Stomach (tissue), 4 donors: ENCODE results near the gene GABRG3.

ENCODE experiments used
- CTCF ChIP-seq, 7 experiments: fragments of 450-650 bp in 4 of 7; fragments of 200-600 bp in 3 of 7; sonication (generic) in 3 of 7; IDR thresholded peaks; one replicate each; pipeline ENCODE4 v1.5.1; 2016 to 2019; ENCODE audit warnings: antibody characterized with exemption in 7 of 7, control low read depth in 2 of 7, mild to moderate bottlenecking in 1 of 7
- POLR2A ChIP-seq, 4 donors: fragments of 450-650 bp; IDR thresholded peaks; one replicate each; pipeline ENCODE4 v1.6.1; 2016; ENCODE audit warnings: antibody characterized with exemption in 4 of 4, control low read depth in 2 of 4, mild to moderate bottlenecking in 1 of 4, moderate library complexity in 1 of 4

- TF ChIP-seq CTCF (IDR thresholded peaks at IDR 0.05) = no peak
- no peak for TF ChIP-seq POLR2A (IDR thresholded peaks at IDR 0.05)
Observed at GRCh38 chr15:27498700-27499099, 527.7 kb downstream of the GABRG3 start.
